Natural killer cell treated with Interleukin-12 subunit alpha and Interleukin-12 subunit beta and Interleukin-15 and Interleukin-18, amount 100 ng/mL, for 72 hours (primary cell): ENCODE results near the gene STC2. TPM values are rescaled to one million over a fixed set of nuclear protein-coding genes. Genes with fewer than 3 reads are reported as not detected.

Experiments
- ATAC-seq, 2 donors: fragments of 150-1000 bp; cut with Tn5 transposase in 1 of 2; sonication (Bioruptor Pico), chemical (Tn5 transposase) in 1 of 2; 2 replicates each; pipeline ENCODE4 v1.10.0; 2021
- DNase-seq: peaks from one replicate; pipeline ENCODE4 v3.0.0; 2022; ENCODE audit warnings: low spot score
- H3K27ac Mint-ChIP-seq, 2 donors: 1 replicate in 1 of 2; 2 replicates in 1 of 2; pipeline ENCODE4 v1.8.0; 2022; ENCODE audit warnings: mixed read lengths in 2 of 2, mild to moderate bottlenecking in 1 of 2, moderate library complexity in 1 of 2
- H3K27me3 Mint-ChIP-seq, 2 donors: 1 replicate in 1 of 2; 2 replicates in 1 of 2; pipeline ENCODE4 v1.8.0; 2022; ENCODE audit warnings: mixed read lengths in 2 of 2
- H3K36me3 Mint-ChIP-seq: one replicate; pipeline ENCODE4 v1.8.0; 2022; ENCODE audit warnings: mixed read lengths
- H3K4me1 Mint-ChIP-seq, 2 donors: 1 replicate in 1 of 2; 2 replicates in 1 of 2; pipeline ENCODE4 v1.8.0; 2022; ENCODE audit warnings: low read depth in 2 of 2, mixed read lengths in 2 of 2, mild to moderate bottlenecking in 1 of 2
- H3K4me3 Mint-ChIP-seq: one replicate; pipeline ENCODE4 v1.8.0; 2022; ENCODE audit warnings: mixed read lengths
- H3K9me3 Mint-ChIP-seq: 2 replicates; pipeline ENCODE4 v1.8.0; 2022; ENCODE audit warnings: mixed read lengths
- total RNA-seq, 2 donors: library from RNA; stranded (reverse); gene quantifications; one replicate each; pipeline ENCODE4 v1.2.3, GENCODE V29; 2022

The STC2 gene
- total RNA-seq, 2 donors from 2014 or later: 0.59 to 0.78 TPM

- H3K4me3 Mint-ChIP-seq: no peak overlapping the region
Measured at GRCh38 chr5:173265433-173265832, 62.8 kb downstream of the STC2 start.

More at GRCh38 chr5:173265433-173265832, 62.8 kb downstream of the STC2 start:
- Mint-ChIP-seq H3K36me3 (no peaks in the 10 kb centered on the region), H3K4me1 (no peaks in the 10 kb centered on the region), H3K9me3 (no peaks in the 10 kb centered on the region), H3K27ac (no peak overlapping the region), H3K27me3 (peaks cover 19 to 39% of the 10 kb centered on the region in 2 donors)
- no peak for ATAC-seq
- DNase-seq: no peak

Other genes with a start within 250 kb of the STC2 start
- gene BNIP1, start 183.9 kb downstream of the STC2 start, total RNA-seq: 10 to 100 TPM; 17.4 to 18.0 TPM
- not detected for gene NKX2-5, start 93.2 kb downstream of the STC2 start, total RNA-seq